GM12892 (cell line): ENCODE data around the gene USP17L20.
"Not testable (repeated sequence)": the region's sequence is repeated elsewhere in the genome, so short reads cannot be mapped to it uniquely, and the experiment has no call there.

Experiments used
- POLR2A ChIP-seq: IDR thresholded peaks from 2 replicates; pipeline ENCODE4 v1.6.1; 2011; ENCODE audit warnings: low read depth, low read length, control low read depth
- POLR2AphosphoS5 ChIP-seq: IDR thresholded peaks from 2 replicates; pipeline ENCODE4 v1.6.1; 2011; ENCODE audit warnings: low read depth, low read length, control low read depth
- TAF1 ChIP-seq: IDR thresholded peaks from 2 replicates; pipeline ENCODE4 v1.6.1; 2011; ENCODE audit warnings: low read depth, mild to moderate bottlenecking, control low read depth, low read length, borderline replicate concordance

DNA sequence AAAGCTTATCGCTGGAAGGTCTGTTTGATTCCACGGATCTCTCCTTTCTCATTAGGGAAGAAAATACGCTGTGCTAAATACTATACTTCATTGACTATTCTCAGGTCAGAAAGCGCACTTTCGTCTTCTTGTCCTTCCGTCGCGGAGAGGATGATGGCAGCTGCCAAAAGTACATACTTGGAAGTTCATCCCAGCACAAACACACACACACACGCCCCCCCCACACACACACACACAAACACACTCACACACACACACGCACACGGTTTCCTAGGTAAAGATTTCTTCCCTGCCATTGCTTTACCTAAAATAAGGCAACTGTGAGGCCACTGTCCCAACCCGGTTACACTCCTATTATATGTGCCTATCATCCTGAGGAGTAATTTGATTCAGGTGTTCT lies 19.5 kb upstream of the USP17L20 start:
- not testable (repeated sequence) for TF ChIP-seq TAF1, POLR2A, POLR2AphosphoS5
